ENCODE results near the gene SEC16A.

GRCh38 chr9:136395020-136395340, 87.9 kb downstream of the SEC16A start:
- TF ChIP-seq, protein P1, sequence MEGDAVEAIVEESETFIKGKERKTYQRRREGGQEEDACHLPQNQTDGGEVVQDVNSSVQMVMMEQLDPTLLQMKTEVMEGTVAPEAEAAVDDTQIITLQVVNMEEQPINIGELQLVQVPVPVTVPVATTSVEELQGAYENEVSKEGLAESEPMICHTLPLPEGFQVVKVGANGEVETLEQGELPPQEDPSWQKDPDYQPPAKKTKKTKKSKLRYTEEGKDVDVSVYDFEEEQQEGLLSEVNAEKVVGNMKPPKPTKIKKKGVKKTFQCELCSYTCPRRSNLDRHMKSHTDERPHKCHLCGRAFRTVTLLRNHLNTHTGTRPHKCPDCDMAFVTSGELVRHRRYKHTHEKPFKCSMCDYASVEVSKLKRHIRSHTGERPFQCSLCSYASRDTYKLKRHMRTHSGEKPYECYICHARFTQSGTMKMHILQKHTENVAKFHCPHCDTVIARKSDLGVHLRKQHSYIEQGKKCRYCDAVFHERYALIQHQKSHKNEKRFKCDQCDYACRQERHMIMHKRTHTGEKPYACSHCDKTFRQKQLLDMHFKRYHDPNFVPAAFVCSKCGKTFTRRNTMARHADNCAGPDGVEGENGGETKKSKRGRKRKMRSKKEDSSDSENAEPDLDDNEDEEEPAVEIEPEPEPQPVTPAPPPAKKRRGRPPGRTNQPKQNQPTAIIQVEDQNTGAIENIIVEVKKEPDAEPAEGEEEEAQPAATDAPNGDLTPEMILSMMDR (IDR thresholded peaks at IDR 0.05) = no peak
- TF ChIP-seq POLR2A (IDR thresholded peaks at IDR 0.05) = no peak

Data from stomach (tissue), 4 donors.